A549 (cell line): ENCODE data around the gene GRB14. TPM values are rescaled to one million over a fixed set of nuclear protein-coding genes. Genes with fewer than 3 reads are reported as not detected.

Source experiments
- ATAC-seq, 2 experiments: fragments of 200-7000 bp in 1 of 2; fragments of >200 bp in 1 of 2; cut with Nextera tagmentation in 1 of 2; cut with Tn5 transposase in 1 of 2; 3 replicates each; pipeline versions ENCODE4 v1.8.0 to v1.9.1; 2018 to 2020; ENCODE audit warnings: mild to moderate bottlenecking in 1 of 2, moderate library complexity in 1 of 2
- CTCF ChIA-PET: fragments of 300-600 bp; sonication (Branson Sonifier 250); formaldehyde crosslinking; extraction: SDS; loops from one replicate; lab custom pipeline; 2021; ENCODE audit warnings: antibody characterized with exemption, inconsistent platforms; lab: Yijun Ruan, JAX
- POLR2A ChIA-PET: fragments of 350-600 bp; formaldehyde crosslinking; extraction: SDS; loops from one replicate; lab custom pipeline; 2021; ENCODE audit warnings: antibody characterized with exemption, inconsistent platforms; lab: Yijun Ruan, JAX
- DNase-seq, 2 experiments: peaks; one replicate each; pipeline versions ENCODE4 v3.0.0 to v3.0.0-alpha.2; 2011 to 2016; ENCODE audit warnings: low read depth in 1 of 2, low spot score in 1 of 2
- FAIRE-seq: peaks from 2 replicates; lab custom pipeline; 2011; peaks lifted over from hg19 to GRCh38; lab: Jason Lieb, UNC
- H3K27ac ChIP-seq, 2 experiments: fragments of >200 bp; sonication (Bioruptor Twin); formaldehyde crosslinking; 3 replicates each; pipeline ENCODE4 v1.5.1; 2016 to 2017
- H3K4me1 ChIP-seq: fragments of >200 bp; sonication (Bioruptor Twin); formaldehyde crosslinking; 3 replicates; pipeline ENCODE4 v1.6.1; 2016
- H3K4me2 ChIP-seq: fragments of >200 bp; sonication (Bioruptor Twin); formaldehyde crosslinking; 3 replicates; pipeline ENCODE4 v1.6.1; 2016
- H3K4me3 ChIP-seq: fragments of >200 bp; sonication (Bioruptor Twin); formaldehyde crosslinking; 3 replicates; pipeline ENCODE4 v1.5.1; 2016
- H3K9me3 ChIP-seq: fragments of >200 bp; sonication (Bioruptor Twin); formaldehyde crosslinking; 3 replicates; pipeline ENCODE4 v1.6.1; 2016
- CBX2 ChIP-seq: fragments of 200-600 bp; sonication (generic); IDR thresholded peaks from 2 replicates; pipeline ENCODE4 v1.6.1; 2016; ENCODE audit warnings: low read depth, mild to moderate bottlenecking, borderline replicate concordance
- REST ChIP-seq: fragments of 200-600 bp; sonication (generic); IDR thresholded peaks from 2 replicates; pipeline ENCODE4 v1.6.1; 2016; ENCODE audit warnings: antibody characterized with exemption, mild to moderate bottlenecking, moderate library complexity
- SREBF2 ChIP-seq: fragments of 450-650 bp; IDR thresholded peaks from 2 replicates; pipeline ENCODE4 v1.6.1; 2014; ENCODE audit warnings: mild to moderate bottlenecking, moderate library complexity
- WGBS: methylation state at CpG from one replicate; pipeline ENCODE4 v1.1.6; 2017; ENCODE audit errors: missing lambda C conversion rate; 5-methylcytosine and 5-hydroxymethylcytosine counted together
- polyA plus RNA-seq, 4 experiments: library from polyadenylated mRNA; depleted of rRNA in 3 of 4; stranded (reverse); fragments of >200 nt; fragmentation: RNase III in 1 of 4; extraction: RNeasy Plus Mini Kit Qiagen cat#74134 plus additional on column Dnase treatment in 1 of 4; gene quantifications; 2 replicates in 3 of 4; 3 replicates in 1 of 4; pipeline ENCODE4 v1.2.3, GENCODE V29; 2011 to 2017

Gene GRB14
- polyA plus RNA-seq, 2 of the 4 experiments (the other 2 are of a cell fraction) = 18.6 to 26.0 TPM

- Histone ChIP-seq H3K27ac (no peak overlapping the region), H3K4me1 (no peaks in the 10 kb centered on the region), H3K9me3 (no peaks in the 10 kb centered on the region), H3K4me2 (no peak overlapping the region), H3K4me3 (no peak overlapping the region)
- TF ChIP-seq SREBF2 = no peak
- CTCF ChIA-PET = interaction anchor here (1.5 kb wide), 1 partner anchor 388 kb away, joined by 3 read pairs; no protein-coding TSS in a partner anchor
- DNase-seq (no peak), FAIRE-seq (no peak), ATAC-seq (no peak)
- 58% methylated on average over 5 of the region's 5 CpGs for WGBS
- POLR2A ChIA-PET = no interaction called here
Measured at GRCh38 chr2:164449706-164450105, 171.6 kb downstream of the GRB14 start.

DNA sequence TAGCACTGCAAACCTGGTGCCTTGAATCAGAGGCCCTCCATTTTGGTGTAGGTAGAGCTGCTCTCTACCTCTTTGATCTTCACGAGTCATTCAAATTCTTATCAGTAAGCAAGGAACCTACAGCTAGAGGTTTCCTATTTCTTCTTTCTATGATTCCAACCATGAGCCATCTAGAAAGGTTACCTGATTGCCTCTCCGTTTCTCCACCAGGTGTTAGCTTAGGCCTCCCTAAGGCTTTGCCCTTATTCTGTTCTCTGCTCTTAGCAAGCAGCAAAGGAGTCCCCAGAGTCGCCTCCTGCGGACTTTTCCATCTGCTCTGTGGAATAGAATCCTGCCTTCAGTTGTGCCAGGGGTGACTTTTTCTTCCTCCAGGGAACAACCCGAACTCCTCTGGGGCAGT is 173.6 kb downstream of the GRB14 start:
- no peak overlapping the region for H3K27ac ChIP-seq
- H3K4me1 ChIP-seq = no peaks in the 10 kb centered on the region
- CTCF ChIA-PET = no interaction called here
- ATAC-seq (no peak; a peak in 1 of 6 replicates), FAIRE-seq (no peak), DNase-seq (no peak)
- TF ChIP-seq CBX2 (no peak), REST (no peak)
- no peak overlapping the region for H3K4me3 ChIP-seq
- no peak overlapping the region for H3K4me2 ChIP-seq
- no peaks in the 10 kb centered on the region for H3K9me3 ChIP-seq
- 65% methylated on average over 5 of the region's 5 CpGs for WGBS
- POLR2A ChIA-PET = no interaction called here

Other genes starting within 250 kb of the GRB14 start
- 5.3 and 7.1 TPM in 2 replicates for gene COBLL1, start 220.3 kb upstream of the GRB14 start, polyA plus RNA-seq (2011; rRNA removed)
- gene COBLL1, start 220.3 kb upstream of the GRB14 start, polyA plus RNA-seq (2017; fragmentation: RNase III; extraction: RNeasy Plus Mini Kit Qiagen cat#74134 plus additional on column Dnase treatment) = 2.4 to 2.6 TPM (median 2.6 TPM) in 3 replicates